ENCODE results near the gene AQP5. TPM values are rescaled to one million over a fixed set of nuclear protein-coding genes. Genes with fewer than 3 reads are reported as not detected.

Gene AQP5
- total and polyA plus RNA-seq, 8 donors: 2.9 to 54.3 (median 8.6) TPM; not detected in 2

DNA sequence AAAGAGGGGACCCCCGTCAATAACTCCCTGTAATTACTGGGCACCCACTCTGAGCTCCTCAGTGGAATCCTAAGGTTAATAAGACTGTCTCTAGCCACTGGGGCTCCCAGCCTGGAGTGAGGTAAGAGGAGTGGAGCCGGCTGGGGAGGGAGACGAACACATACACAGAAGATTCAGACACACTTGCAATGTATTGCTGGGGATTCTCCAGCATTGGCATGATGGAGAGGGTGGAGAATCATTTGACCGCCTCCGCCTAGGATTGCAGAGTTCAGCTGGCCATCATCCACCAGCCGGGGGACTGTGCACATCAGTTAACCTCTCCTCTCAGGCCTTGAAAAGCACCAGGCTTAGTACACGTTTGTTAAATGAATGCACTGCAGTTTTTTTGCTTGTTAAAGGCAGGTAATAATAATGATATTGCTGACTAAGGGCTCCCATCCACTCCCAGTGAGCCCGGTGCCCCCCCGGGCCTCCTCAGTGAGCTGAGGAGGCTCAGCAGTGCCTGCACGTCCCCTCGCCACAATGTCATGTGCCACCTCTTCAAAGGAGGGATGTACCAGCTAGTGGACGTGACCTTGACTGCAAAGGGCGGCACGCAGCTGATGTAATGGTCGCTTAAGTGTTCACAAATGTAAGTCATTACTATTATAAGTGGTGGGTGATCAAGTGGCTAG lies 37.7 kb upstream of the AQP5 start:
- no peaks in the 10 kb centered on the region for H3K9me3 ChIP-seq
- WGBS, 5 donors: 90 to 93% (median 92%) methylated on average over 14 to 15 of the region's 15 CpGs

DNA sequence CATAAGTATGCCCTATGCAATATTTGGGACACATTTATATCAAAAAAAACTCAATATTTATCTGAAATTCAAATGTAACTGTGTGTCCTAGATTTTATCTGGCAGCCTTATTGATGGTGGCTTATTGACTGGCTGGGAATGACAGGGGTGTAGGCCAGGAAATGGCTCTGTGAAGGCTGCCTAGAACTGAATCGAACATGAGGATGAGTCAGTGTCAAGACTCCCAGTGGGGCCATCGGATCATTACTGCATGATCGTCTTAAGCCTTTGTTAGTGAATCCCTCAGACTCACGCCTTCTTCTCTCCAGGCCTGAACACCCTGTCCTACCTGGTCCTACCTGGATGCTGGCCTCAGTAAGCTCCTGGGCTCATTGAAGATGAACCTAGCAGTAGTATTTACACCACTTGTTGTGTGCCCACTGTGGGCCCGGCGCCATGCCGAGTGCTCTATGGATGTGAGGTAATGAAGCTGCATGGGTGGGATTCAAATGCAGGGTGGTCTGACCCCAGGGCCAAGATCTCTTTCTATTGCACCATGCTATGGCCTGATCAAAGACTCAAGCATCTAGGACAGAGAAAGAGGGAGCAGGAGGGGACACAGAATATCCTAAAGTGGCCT lies 36.9 kb upstream of the AQP5 start:
- TF ChIP-seq, protein P1, sequence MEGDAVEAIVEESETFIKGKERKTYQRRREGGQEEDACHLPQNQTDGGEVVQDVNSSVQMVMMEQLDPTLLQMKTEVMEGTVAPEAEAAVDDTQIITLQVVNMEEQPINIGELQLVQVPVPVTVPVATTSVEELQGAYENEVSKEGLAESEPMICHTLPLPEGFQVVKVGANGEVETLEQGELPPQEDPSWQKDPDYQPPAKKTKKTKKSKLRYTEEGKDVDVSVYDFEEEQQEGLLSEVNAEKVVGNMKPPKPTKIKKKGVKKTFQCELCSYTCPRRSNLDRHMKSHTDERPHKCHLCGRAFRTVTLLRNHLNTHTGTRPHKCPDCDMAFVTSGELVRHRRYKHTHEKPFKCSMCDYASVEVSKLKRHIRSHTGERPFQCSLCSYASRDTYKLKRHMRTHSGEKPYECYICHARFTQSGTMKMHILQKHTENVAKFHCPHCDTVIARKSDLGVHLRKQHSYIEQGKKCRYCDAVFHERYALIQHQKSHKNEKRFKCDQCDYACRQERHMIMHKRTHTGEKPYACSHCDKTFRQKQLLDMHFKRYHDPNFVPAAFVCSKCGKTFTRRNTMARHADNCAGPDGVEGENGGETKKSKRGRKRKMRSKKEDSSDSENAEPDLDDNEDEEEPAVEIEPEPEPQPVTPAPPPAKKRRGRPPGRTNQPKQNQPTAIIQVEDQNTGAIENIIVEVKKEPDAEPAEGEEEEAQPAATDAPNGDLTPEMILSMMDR (IDR thresholded peaks at IDR 0.05): no peak
- no peak for TF ChIP-seq EP300 (IDR thresholded peaks at IDR 0.05)
- TF ChIP-seq POLR2A (IDR thresholded peaks at IDR 0.05): no peak
- 85 to 95% (median 91%) methylated on average over 7 of the region's 7 CpGs for WGBS, 5 donors
- H3K4me1 ChIP-seq: peaks cover 0 to 17% (median 8%) of the 10 kb centered on the region in 4 donors
- no peaks in the 10 kb centered on the region for H3K9me3 ChIP-seq
- intact Hi-C loops (cut with DNase I; ENCODE audit: low total_unique reads): no loop called here
- no peak overlapping the region for H3K4me3 ChIP-seq
- no peak for DNase-seq
- no peak overlapping the region for H3K27ac ChIP-seq
- peaks cover 0 to 6% (median 0%) of the 10 kb centered on the region in 3 donors for H3K27me3 ChIP-seq
- no peaks in the 10 kb centered on the region for H3K36me3 ChIP-seq

More for the DNA sequence above, 37.7 kb upstream of the AQP5 start:
- Histone ChIP-seq H3K27ac (no peak overlapping the region), H3K36me3 (no peaks in the 10 kb centered on the region), H3K4me1 (peaks cover 0 to 17% (median 8%) of the 10 kb centered on the region in 4 donors), H3K27me3 (no peaks in the 10 kb centered on the region), H3K4me3 (no peak overlapping the region)
- no peak for TF ChIP-seq POLR2A (IDR thresholded peaks at IDR 0.05)
- TF ChIP-seq, protein P1 (IDR thresholded peaks at IDR 0.05): no peak
- TF ChIP-seq POLR2AphosphoS5 (IDR thresholded peaks at IDR 0.05): no peak
- no peak for TF ChIP-seq EP300 (IDR thresholded peaks at IDR 0.05)
- DNase-seq: no peak
- intact Hi-C loops (cut with DNase I; ENCODE audit: low total_unique reads): no loop called here

DNA sequence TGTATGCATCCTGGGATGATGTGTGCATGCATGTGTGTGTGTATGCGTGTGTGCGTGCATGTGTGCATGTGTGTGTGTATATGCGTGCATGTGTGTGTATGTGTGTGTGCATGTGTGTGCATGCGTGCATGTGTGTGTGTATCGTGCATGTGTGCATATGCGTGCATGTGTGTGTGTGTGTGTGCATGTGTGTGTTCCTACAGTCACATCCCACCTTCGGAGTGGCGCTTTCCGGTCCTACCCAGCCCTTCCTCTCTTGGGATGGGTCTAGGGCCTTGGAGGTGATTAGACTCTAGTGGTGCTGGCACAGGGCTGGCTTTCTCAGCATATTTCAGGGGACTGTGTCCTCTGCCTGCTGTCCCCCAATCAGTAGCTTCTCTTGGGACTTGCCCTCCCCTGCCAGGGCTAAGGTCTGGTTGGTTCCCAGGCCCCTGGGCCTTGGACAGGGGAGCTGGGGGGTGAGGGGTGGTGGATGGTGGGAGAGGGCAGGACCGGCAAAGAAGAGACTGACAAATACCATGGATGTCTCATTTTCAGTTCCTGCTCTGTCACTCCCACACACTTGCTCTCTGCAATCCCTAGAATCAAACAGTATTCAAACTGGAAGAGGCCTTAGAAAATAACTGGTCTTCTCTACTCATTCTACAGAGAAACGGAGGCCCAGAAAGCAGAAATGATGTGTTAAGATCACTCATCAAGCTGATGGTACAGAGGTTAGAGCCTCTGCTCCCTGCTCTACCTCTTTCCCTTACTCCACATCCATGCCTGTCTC lies 36.1 kb upstream of the AQP5 start:
- TF ChIP-seq POLR2AphosphoS5 (IDR thresholded peaks at IDR 0.05) (no peak), EP300 (IDR thresholded peaks at IDR 0.05) (no peak), POLR2A (IDR thresholded peaks at IDR 0.05) (no peak)
- TF ChIP-seq, protein P1 (IDR thresholded peaks at IDR 0.05): no peak
- Histone ChIP-seq H3K9me3 (no peaks in the 10 kb centered on the region), H3K4me1 (peaks cover 0 to 17% (median 5%) of the 10 kb centered on the region in 4 donors), H3K27me3 (peaks cover 0 to 7% (median 0%) of the 10 kb centered on the region in 3 donors), H3K27ac (no peak overlapping the region), H3K4me3 (no peak overlapping the region), H3K36me3 (no peaks in the 10 kb centered on the region)
- intact Hi-C loops (cut with DNase I; ENCODE audit: low total_unique reads): no loop called here
- DNase-seq: no peak
- WGBS, 5 donors: 88 to 96% (median 92%) methylated on average over 10 to 11 of the region's 11 CpGs

DNA sequence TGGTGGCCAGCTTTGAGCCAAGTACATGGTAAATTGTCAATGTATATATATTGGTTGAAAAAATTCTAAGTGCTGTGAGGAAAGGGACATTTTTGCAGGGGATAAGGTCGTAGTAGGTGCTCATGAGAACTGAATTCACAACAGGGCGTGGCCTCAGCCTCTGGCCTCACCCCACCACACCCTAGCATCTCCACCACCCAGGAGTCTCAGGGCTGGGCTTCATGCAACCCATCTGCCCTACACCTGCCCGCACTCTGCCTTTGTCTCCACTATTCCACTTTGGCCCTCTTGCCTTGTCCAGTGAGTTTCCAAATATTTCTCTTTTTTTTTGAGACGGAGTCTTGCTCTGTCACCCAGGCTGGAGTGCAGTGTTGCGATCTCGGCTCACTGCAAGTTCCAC lies 33.2 kb upstream of the AQP5 start:
- 86 to 95% (median 92%) methylated on average over 6 of the region's 6 CpGs for WGBS, 5 donors

More for the DNA sequence above, 33.2 kb upstream of the AQP5 start:
- TF ChIP-seq EP300 (IDR thresholded peaks at IDR 0.05): no peak
- TF ChIP-seq, protein P1 (IDR thresholded peaks at IDR 0.05): no peak
- no peak for TF ChIP-seq POLR2A (IDR thresholded peaks at IDR 0.05)
- TF ChIP-seq POLR2AphosphoS5 (IDR thresholded peaks at IDR 0.05): no peak
- DNase-seq: no peak
- no peak overlapping the region for H3K4me3 ChIP-seq
- H3K27me3 ChIP-seq: peaks cover 0 to 7% (median 0%) of the 10 kb centered on the region in 3 donors
- intact Hi-C loops (cut with DNase I; ENCODE audit: low total_unique reads): no loop called here
- H3K4me1 ChIP-seq: no peaks in the 10 kb centered on the region
- H3K9me3 ChIP-seq: no peaks in the 10 kb centered on the region
- no peak overlapping the region for H3K27ac ChIP-seq
- no peaks in the 10 kb centered on the region for H3K36me3 ChIP-seq
